Kidney (tissue), 14 donors: ENCODE measurements around the gene LGALS12. TPM values are rescaled to one million over a fixed set of nuclear protein-coding genes. Genes with fewer than 3 reads are reported as not detected.

ENCODE experiments used
- DNase-seq, 5 donors: peaks; one replicate each; pipeline ENCODE4 v3.0.0-alpha.2; 2013 to 2020
- FAIRE-seq: peaks from 2 replicates; lab custom pipeline; 2012; peaks lifted over from hg19 to GRCh38; lab: Jason Lieb, UNC
- H3K27ac ChIP-seq, 2 donors: one replicate each; pipeline ENCODE4 v1.7.0; 2013; ENCODE audit warnings: low read depth in 2 of 2, low read length in 2 of 2, inconsistent platforms in 1 of 2
- H3K27me3 ChIP-seq: one replicate; pipeline ENCODE4 v1.7.1; 2013; ENCODE audit warnings: low read length, inconsistent platforms; ENCODE audit not compliant: control insufficient read depth, insufficient read depth
- H3K36me3 ChIP-seq, 3 donors: one replicate each; pipeline versions ENCODE4 v1.7.0 to v1.7.1; 2013; ENCODE audit warnings: low read length in 3 of 3, control low read depth in 1 of 3, inconsistent platforms in 1 of 3; ENCODE audit not compliant: insufficient read depth in 3 of 3, control insufficient read depth in 2 of 3
- H3K4me1 ChIP-seq, 3 donors: one replicate each; pipeline versions ENCODE4 v1.7.0 to v1.7.1; 2013; ENCODE audit warnings: low read length in 3 of 3, inconsistent platforms in 1 of 3, low read depth in 1 of 3; ENCODE audit not compliant: control insufficient read depth in 2 of 3, insufficient read depth in 2 of 3
- H3K4me3 ChIP-seq, 3 donors: one replicate each; pipeline versions ENCODE4 v1.7.0 to v1.8.1; 2013; ENCODE audit warnings: low read length in 3 of 3, control low read depth in 1 of 3, inconsistent platforms in 1 of 3
- H3K9ac ChIP-seq, 3 donors: one replicate each; pipeline versions ENCODE4 v1.7.0 to v1.7.1; 2013; ENCODE audit warnings: low read length in 3 of 3, control low read depth in 1 of 3, inconsistent platforms in 1 of 3
- H3K9me3 ChIP-seq, 3 donors: one replicate each; pipeline versions ENCODE4 v1.7.0 to v1.7.1; 2013; ENCODE audit warnings: low read length in 3 of 3, control low read depth in 1 of 3, inconsistent platforms in 1 of 3; ENCODE audit not compliant: control insufficient read depth in 2 of 3, insufficient read depth in 1 of 3
- intact Hi-C: fragments of 100-400 bp; cut with DNase I; formaldehyde crosslinking; loops from one replicate; pipeline ENCODE4 v1.11.1; 2022
- polyA plus RNA-seq: library from polyadenylated mRNA; stranded (reverse); fragments of 350-450 nt; fragmentation: Illumina TruSeq; extraction: RNeasy Lipid Tissue Mini Kit (QIAGEN cat#74804); gene quantifications from one replicate; pipeline ENCODE4 v1.2.3, GENCODE V29; 2014; ENCODE audit warnings: low read depth, low replicate concordance; ENCODE audit not compliant: insufficient read depth
- total RNA-seq: library from RNA; stranded (reverse); fragmentation: NEBNext Ultra II Directional; extraction: Animal tissue kit (Norgen Biotek cat#: 25700); gene quantifications from one replicate; pipeline ENCODE4 v1.2.1, GENCODE V29; 2021
- TF ChIP-seq, protein P1 (sequence below): IDR thresholded peaks from 3 replicates; pipeline ENCODE4 v1.5.1; 2012; ENCODE audit warnings: mild to moderate bottlenecking, moderate library complexity, borderline replicate concordance; ENCODE audit not compliant: insufficient read depth; ENCODE audit errors: extremely low read depth
- donor health status: control.
- donor health status: control.
- donor health status: control.
- donor health status: control.
- donor health status: control.
- donor health status: DM: yes; HTN: yes; CAD: no.
- donor health status: Normal renal cell carcinoma (clear cell type).

The LGALS12 gene
- total and polyA plus RNA-seq, 2 donors from 2014 or later: 0.32 to 0.44 TPM

DNA sequence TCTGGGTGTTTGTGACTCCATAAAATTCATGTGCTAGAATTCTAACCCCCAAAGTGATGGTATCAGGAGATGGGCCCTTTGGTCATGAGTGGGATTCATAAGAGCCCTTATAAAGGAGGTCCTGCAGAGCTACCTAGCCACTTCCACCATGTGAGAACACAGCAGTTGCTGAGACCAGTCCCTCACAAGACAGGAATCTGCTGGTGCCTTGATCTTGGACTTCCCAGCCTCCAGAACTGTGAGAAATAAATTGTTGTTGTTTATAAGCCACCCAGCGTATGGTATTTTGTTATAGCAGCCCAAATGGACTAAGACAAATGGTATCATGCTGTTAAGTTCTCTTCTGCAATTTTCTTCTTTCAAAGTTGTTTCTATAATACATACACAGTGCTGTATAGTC, 13.4 kb upstream of the LGALS12 start:
- H3K27me3 ChIP-seq: no peaks in the 10 kb centered on the region
- no peak for DNase-seq
- no peak overlapping the region for H3K27ac ChIP-seq
- TF ChIP-seq, protein P1, sequence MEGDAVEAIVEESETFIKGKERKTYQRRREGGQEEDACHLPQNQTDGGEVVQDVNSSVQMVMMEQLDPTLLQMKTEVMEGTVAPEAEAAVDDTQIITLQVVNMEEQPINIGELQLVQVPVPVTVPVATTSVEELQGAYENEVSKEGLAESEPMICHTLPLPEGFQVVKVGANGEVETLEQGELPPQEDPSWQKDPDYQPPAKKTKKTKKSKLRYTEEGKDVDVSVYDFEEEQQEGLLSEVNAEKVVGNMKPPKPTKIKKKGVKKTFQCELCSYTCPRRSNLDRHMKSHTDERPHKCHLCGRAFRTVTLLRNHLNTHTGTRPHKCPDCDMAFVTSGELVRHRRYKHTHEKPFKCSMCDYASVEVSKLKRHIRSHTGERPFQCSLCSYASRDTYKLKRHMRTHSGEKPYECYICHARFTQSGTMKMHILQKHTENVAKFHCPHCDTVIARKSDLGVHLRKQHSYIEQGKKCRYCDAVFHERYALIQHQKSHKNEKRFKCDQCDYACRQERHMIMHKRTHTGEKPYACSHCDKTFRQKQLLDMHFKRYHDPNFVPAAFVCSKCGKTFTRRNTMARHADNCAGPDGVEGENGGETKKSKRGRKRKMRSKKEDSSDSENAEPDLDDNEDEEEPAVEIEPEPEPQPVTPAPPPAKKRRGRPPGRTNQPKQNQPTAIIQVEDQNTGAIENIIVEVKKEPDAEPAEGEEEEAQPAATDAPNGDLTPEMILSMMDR: no peak
- peaks cover 0 to 4% (median 0%) of the 10 kb centered on the region in 3 donors for H3K4me1 ChIP-seq
- no peak for FAIRE-seq
- no peaks in the 10 kb centered on the region for H3K9me3 ChIP-seq
- H3K36me3 ChIP-seq: no peaks in the 10 kb centered on the region
- intact Hi-C loops: no loop called here
- H3K9ac ChIP-seq: no peak overlapping the region
- H3K4me3 ChIP-seq: no peak overlapping the region

DNA sequence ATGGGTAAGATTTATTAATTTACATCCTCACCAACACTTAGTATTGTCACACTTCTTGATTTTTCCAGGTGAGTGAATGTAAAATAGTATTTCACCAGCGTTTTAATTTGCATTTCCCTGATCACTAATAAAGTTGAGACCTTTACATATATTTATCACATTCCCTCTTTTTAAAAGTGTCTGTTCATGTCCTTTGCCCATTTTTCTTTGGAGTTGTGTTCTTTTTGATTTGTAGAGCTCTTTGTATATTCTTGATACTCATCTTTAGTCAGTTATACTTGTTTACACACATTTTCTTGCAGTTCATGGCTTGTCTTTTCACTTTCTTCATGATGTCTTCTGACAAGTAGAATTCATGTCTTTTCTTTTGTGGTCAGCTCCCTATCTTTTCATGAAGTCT, 12.8 kb upstream of the LGALS12 start:
- TF ChIP-seq, protein P1: no peak
- Histone ChIP-seq H3K36me3 (no peaks in the 10 kb centered on the region), H3K27me3 (no peaks in the 10 kb centered on the region), H3K4me1 (peaks cover 0 to 4% (median 0%) of the 10 kb centered on the region in 3 donors), H3K9ac (no peak overlapping the region), H3K27ac (no peak overlapping the region), H3K9me3 (no peaks in the 10 kb centered on the region), H3K4me3 (no peak overlapping the region)
- DNase-seq (no peak), FAIRE-seq (no peak)
- intact Hi-C loops: no loop called here

DNA sequence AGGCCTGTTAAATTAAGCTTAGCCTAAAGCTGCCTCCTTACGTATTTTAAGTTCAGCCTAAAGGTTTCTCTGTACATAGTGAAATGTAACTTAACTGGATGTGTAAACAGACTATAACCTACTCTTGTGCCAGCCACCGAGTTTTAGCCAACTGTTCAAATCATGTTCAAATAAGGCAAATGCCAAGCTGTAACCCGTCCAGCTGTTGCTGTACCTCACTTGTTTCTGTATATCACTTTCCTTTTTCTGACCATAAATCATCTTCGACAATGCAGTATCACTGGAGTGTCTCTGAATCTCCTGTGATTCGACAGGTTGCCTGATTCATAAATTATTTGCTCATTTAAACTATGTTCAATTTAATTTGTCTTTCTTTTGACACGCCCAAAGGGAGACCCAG, 10.9 kb upstream of the LGALS12 start:
- TF ChIP-seq, protein P1: no peak
- no peak overlapping the region for H3K27ac ChIP-seq
- peaks cover 0 to 4% (median 0%) of the 10 kb centered on the region in 3 donors for H3K4me1 ChIP-seq
- FAIRE-seq: no peak
- DNase-seq: no peak
- no peak overlapping the region for H3K4me3 ChIP-seq
- intact Hi-C loops: no loop called here
- H3K9me3 ChIP-seq: no peaks in the 10 kb centered on the region
- H3K27me3 ChIP-seq: no peaks in the 10 kb centered on the region
- H3K9ac ChIP-seq: no peak overlapping the region
- no peaks in the 10 kb centered on the region for H3K36me3 ChIP-seq

DNA sequence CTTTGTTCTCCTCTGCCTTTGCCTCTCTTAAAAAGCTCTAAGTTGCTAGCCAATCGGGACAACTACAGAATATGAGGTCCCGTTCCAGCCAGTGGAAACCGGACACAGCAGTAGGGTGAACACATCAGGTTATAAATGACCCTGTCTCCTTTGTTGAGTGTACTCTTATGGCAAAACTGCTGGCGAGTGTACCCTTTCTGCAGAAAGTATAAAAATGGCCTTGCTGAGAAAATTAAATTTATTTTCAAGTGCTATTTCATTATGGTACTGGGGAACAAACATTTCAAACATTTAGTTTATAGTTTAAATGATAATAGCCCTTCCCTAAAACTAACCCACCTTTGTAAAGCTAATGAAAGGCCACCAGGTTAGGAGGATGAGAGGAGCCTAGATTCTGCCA, 6.0 kb upstream of the LGALS12 start:
- Histone ChIP-seq H3K27me3 (no peaks in the 10 kb centered on the region), H3K36me3 (no peaks in the 10 kb centered on the region), H3K9me3 (peaks cover 0 to 4% (median 2%) of the 10 kb centered on the region in 3 donors), H3K27ac (no peak overlapping the region), H3K9ac (no peak overlapping the region), H3K4me1 (no peaks in the 10 kb centered on the region), H3K4me3 (no peak overlapping the region)
- FAIRE-seq (no peak), DNase-seq (no peak)
- intact Hi-C loops: no loop called here
- TF ChIP-seq, protein P1: no peak
